Measurements from ENCODE around the gene PDSS2. TPM values are rescaled to one million over a fixed set of nuclear protein-coding genes. Genes with fewer than 3 reads are reported as not detected.

PDSS2 gene
- total RNA-seq, 4 donors from 2014 or later: 4.3 to 14.7 (median 12.1) TPM

DNA sequence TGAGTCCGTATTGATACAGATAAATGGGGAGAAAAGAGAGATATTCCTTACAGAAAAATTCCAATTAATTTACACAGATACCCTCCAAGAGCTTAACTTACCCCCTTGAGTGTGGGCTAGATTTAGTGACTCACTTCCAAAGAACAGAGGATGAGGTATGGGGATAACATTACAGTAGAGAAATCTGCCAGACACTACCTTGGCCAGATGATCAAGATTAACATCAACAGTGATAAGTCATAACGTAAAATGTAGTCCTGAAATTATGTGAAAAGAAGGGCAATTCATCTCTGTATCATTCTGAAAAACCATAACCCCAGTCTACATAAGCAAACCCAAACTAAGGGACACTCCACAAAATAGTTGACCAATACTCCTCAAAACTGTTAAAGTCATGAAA is 69.3 kb downstream of the PDSS2 start:
- Histone ChIP-seq H3K9me3 (peaks cover 9% of the 10 kb centered on the region), H3K4me1 (no peaks in the 10 kb centered on the region), H3K36me3 (no peaks in the 10 kb centered on the region), H3K4me3 (no peak overlapping the region), H3K27ac (no peak overlapping the region), H3K27me3 (no peaks in the 10 kb centered on the region)
- TF ChIP-seq POLR2AphosphoS5 (IDR thresholded peaks at IDR 0.05): no peak
- TF ChIP-seq, protein P1, sequence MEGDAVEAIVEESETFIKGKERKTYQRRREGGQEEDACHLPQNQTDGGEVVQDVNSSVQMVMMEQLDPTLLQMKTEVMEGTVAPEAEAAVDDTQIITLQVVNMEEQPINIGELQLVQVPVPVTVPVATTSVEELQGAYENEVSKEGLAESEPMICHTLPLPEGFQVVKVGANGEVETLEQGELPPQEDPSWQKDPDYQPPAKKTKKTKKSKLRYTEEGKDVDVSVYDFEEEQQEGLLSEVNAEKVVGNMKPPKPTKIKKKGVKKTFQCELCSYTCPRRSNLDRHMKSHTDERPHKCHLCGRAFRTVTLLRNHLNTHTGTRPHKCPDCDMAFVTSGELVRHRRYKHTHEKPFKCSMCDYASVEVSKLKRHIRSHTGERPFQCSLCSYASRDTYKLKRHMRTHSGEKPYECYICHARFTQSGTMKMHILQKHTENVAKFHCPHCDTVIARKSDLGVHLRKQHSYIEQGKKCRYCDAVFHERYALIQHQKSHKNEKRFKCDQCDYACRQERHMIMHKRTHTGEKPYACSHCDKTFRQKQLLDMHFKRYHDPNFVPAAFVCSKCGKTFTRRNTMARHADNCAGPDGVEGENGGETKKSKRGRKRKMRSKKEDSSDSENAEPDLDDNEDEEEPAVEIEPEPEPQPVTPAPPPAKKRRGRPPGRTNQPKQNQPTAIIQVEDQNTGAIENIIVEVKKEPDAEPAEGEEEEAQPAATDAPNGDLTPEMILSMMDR (IDR thresholded peaks at IDR 0.05): no peak
- no peak for TF ChIP-seq POLR2A (IDR thresholded peaks at IDR 0.05)
- TF ChIP-seq EP300 (IDR thresholded peaks at IDR 0.05): no peak
- no peak for DNase-seq (ENCODE audit: low spot score in 2 of 2)
- WGBS: 87% methylated on average over 2 of the region's 2 CpGs

DNA sequence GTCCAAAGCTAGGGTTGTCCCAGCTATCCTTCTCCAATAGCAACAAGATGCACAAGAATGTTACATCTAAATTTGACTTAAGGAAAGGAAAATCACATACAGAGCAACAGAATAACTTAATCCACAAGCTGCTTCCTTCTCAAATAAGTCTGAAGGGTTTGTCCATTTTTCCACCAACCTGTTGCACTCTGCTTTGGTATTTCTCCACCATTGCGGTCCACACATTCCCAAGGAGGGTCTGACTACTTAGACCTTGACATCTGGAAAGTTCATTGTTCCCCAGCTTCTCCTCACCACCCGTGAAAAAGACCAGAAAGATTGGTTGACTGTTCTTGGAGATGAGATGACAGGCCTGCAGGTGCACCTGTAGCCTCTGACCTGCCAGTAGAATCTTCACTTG is 72.5 kb downstream of the PDSS2 start:
- Histone ChIP-seq H3K4me1 (no peaks in the 10 kb centered on the region), H3K27me3 (no peaks in the 10 kb centered on the region), H3K9me3 (no peaks in the 10 kb centered on the region), H3K36me3 (no peaks in the 10 kb centered on the region), H3K27ac (no peak overlapping the region), H3K4me3 (no peak overlapping the region)
- TF ChIP-seq POLR2A (IDR thresholded peaks at IDR 0.05): no peak
- TF ChIP-seq POLR2AphosphoS5 (IDR thresholded peaks at IDR 0.05): no peak
- TF ChIP-seq EP300 (IDR thresholded peaks at IDR 0.05): no peak
- TF ChIP-seq, protein P1 (IDR thresholded peaks at IDR 0.05): no peak
- no peak for DNase-seq (ENCODE audit: low spot score in 2 of 2)
- WGBS: 98% methylated on average over 2 of the region's 2 CpGs

DNA sequence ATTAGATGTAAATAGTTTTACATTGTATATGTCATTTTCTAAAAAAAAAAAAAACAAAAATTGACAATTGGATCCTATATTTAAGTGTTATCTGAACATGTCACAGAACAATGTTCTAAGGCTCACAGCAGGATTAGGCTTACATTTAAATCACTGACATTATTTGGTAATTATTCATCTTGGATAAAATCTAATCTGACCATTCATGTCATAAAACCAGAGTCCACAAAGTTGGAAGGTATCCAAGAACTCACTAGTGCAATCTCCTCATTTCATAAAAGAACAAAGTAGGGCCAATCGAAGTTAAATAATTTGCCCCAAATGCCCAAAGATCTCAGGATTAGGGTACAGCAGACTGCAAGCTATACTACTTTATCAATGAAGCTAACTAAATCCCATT is 73.0 kb downstream of the PDSS2 start:
- TF ChIP-seq POLR2AphosphoS5 (IDR thresholded peaks at IDR 0.05) (no peak), EP300 (IDR thresholded peaks at IDR 0.05) (no peak), POLR2A (IDR thresholded peaks at IDR 0.05) (no peak)
- TF ChIP-seq, protein P1 (IDR thresholded peaks at IDR 0.05): no peak
- 84% methylated on average over 1 of the region's 1 CpG for WGBS
- H3K4me3 ChIP-seq: no peak overlapping the region
- H3K36me3 ChIP-seq: no peaks in the 10 kb centered on the region
- H3K4me1 ChIP-seq: no peaks in the 10 kb centered on the region
- H3K9me3 ChIP-seq: no peaks in the 10 kb centered on the region
- no peaks in the 10 kb centered on the region for H3K27me3 ChIP-seq
- DNase-seq (ENCODE audit: low spot score in 2 of 2): no peak
- no peak overlapping the region for H3K27ac ChIP-seq

DNA sequence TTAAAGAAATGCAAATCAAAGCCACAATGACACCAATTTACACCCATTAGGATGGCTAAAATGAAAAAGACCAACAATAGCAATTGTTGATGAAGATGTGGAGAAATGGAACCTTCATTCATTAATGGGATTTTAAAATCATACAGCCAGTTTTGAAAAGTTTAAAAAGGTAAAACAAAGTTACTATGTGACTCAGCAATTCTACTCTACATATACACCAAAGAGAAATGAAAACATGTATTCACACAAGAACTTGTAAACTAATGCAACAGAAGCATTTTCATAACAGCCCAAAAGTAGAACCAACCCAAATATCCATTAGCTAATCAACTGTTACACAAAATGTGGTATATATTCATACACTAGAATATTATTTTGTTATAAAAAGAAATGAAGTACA is 75.7 kb downstream of the PDSS2 start:
- TF ChIP-seq EP300 (IDR thresholded peaks at IDR 0.05): no peak
- no peak for TF ChIP-seq POLR2AphosphoS5 (IDR thresholded peaks at IDR 0.05)
- TF ChIP-seq, protein P1 (IDR thresholded peaks at IDR 0.05): no peak
- no peak for TF ChIP-seq POLR2A (IDR thresholded peaks at IDR 0.05)

DNA sequence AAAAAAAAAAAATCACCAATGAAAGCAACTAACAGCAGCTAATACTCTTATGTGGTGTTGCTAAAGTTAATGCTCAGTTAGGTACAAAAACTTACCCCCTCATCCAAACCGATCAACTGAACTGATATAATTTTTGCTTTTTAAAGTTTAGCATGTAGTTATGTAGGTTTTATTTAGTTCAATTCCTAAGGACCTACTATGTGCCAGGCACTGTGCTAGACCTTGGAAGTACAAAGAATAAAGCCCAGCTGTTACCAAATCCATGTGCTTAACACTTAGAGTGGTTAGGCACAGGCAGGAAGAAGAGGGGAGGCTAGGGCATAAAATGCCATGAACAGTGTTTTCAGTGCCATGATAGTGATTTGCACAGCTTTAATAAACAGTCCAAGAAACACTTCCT is 85.1 kb downstream of the PDSS2 start:
- H3K27me3 ChIP-seq: no peaks in the 10 kb centered on the region
- H3K4me3 ChIP-seq: no peak overlapping the region
- WGBS: 97% methylated on average over 1 of the region's 1 CpG
- no peaks in the 10 kb centered on the region for H3K9me3 ChIP-seq
- no peak for TF ChIP-seq POLR2AphosphoS5 (IDR thresholded peaks at IDR 0.05)
- no peaks in the 10 kb centered on the region for H3K36me3 ChIP-seq
- no peak for DNase-seq (ENCODE audit: low spot score in 2 of 2)
- H3K4me1 ChIP-seq: no peaks in the 10 kb centered on the region
- no peak overlapping the region for H3K27ac ChIP-seq

More for the DNA sequence above, 75.7 kb downstream of the PDSS2 start:
- Histone ChIP-seq H3K4me1 (no peaks in the 10 kb centered on the region), H3K36me3 (no peaks in the 10 kb centered on the region), H3K27ac (no peak overlapping the region), H3K27me3 (no peaks in the 10 kb centered on the region), H3K9me3 (no peaks in the 10 kb centered on the region), H3K4me3 (no peak overlapping the region)
- DNase-seq (ENCODE audit: low spot score in 2 of 2): no peak

DNA sequence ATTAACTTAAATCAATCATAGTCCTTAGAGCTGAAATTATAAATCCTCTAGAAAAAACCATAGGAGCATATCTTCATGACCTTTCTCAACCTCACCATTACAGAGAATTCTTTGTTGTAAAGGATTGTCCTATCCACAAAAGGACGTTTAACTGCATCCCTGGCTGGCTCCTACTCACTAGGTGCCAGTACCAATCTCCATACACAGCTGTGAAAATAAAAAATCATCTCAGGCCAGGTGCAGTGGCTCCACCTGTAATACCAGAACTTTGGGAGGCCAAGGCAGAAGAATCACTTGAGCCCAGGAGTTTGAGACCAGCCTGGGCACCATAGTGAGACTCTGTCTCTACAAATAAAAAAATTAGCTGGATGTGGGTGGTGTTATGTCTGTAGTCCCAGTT is 89.9 kb downstream of the PDSS2 start:
- no peak for DNase-seq (ENCODE audit: low spot score in 2 of 2)
- Histone ChIP-seq H3K4me3 (no peak overlapping the region), H3K27ac (no peak overlapping the region), H3K27me3 (no peaks in the 10 kb centered on the region), H3K4me1 (no peaks in the 10 kb centered on the region), H3K36me3 (no peaks in the 10 kb centered on the region), H3K9me3 (no peaks in the 10 kb centered on the region)
- WGBS: 67% methylated on average over 1 of the region's 1 CpG
- TF ChIP-seq, protein P1 (IDR thresholded peaks at IDR 0.05): no peak
- no peak for TF ChIP-seq EP300 (IDR thresholded peaks at IDR 0.05)
- no peak for TF ChIP-seq POLR2AphosphoS5 (IDR thresholded peaks at IDR 0.05)
- TF ChIP-seq POLR2A (IDR thresholded peaks at IDR 0.05): no peak

Data from suprapubic skin (tissue), 4 donors.